SK-N-SH (cell line): ENCODE measurements around the gene GNG13.

Source experiments
- EZH2phosphoT487 ChIP-seq: fragments of 200-600 bp; sonication (generic); IDR thresholded peaks from 2 replicates; pipeline ENCODE4 v1.6.1; 2017; ENCODE audit warnings: low read depth, mixed run types, mild to moderate bottlenecking, antibody characterized with exemption, moderate library complexity, borderline replicate concordance
- GABPA ChIP-seq: IDR thresholded peaks from 2 replicates; pipeline ENCODE4 v1.4.0; 2012; ENCODE audit warnings: low read depth, mild to moderate bottlenecking
- JUND ChIP-seq: IDR thresholded peaks from 2 replicates; pipeline ENCODE4 v1.4.0; 2012
- MXI1 ChIP-seq: IDR thresholded peaks from 2 replicates; pipeline ENCODE4 v1.6.1; 2012; ENCODE audit warnings: mild to moderate bottlenecking, low read depth, low read length, improper control_type of control experiment
- POLR2AphosphoS5 ChIP-seq: IDR thresholded peaks from 2 replicates; pipeline ENCODE4 v1.6.1; 2012; ENCODE audit warnings: low read depth, low read length
- TAF1 ChIP-seq: IDR thresholded peaks from 2 replicates; pipeline ENCODE4 v1.6.1; 2012; ENCODE audit warnings: low read depth, mild to moderate bottlenecking, low read length, moderate library complexity, borderline replicate concordance
- YY1 ChIP-seq: IDR thresholded peaks from 2 replicates; pipeline ENCODE4 v1.4.0; 2012; ENCODE audit warnings: low read depth, mild to moderate bottlenecking
- TF ChIP-seq, protein P1 (sequence below): fragments of 150-350 bp; IDR thresholded peaks from 2 replicates; pipeline ENCODE4 v1.6.1; 2017; ENCODE audit warnings: antibody characterized with exemption, low read length, low read depth, borderline replicate concordance
- TF ChIP-seq, protein P2 (sequence below): fragments of 200-600 bp; sonication (generic); IDR thresholded peaks from 2 replicates; pipeline ENCODE4 v1.6.1; 2017; ENCODE audit warnings: antibody characterized with exemption, mild to moderate bottlenecking, moderate library complexity
- TF ChIP-seq, protein P3 (sequence below): IDR thresholded peaks from 2 replicates; pipeline ENCODE4 v1.4.0; 2012; ENCODE audit warnings: low read depth
- TF ChIP-seq, protein P4 (sequence below): IDR thresholded peaks from 2 replicates; pipeline ENCODE4 v1.6.1; 2012; ENCODE audit warnings: mild to moderate bottlenecking, low read depth, low read length, moderate library complexity

DNA sequence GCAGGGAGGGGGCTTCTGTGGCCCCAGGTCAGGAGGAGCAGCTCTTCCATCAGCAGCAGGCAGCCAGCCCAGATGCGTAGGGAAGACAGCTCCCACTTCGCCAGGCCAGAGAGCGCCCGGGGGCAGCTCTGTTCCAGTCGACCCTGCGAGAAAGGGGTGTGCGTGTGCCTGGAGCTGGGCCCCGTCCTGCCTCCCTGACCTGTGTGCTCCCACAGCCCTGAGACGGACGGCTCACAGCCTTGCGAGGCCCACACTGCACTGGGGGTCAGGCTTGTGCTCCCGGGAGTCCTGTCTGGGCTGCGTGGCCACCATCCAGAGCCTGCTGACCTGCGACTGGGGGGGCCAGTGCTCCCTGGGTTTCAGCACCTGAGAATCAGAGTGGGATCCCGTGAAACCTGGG is 40.5 kb downstream of the GNG13 start:
- TF ChIP-seq YY1 (no peak), POLR2AphosphoS5 (no peak), GABPA (no peak), MXI1 (no peak), JUND (no peak), EZH2phosphoT487 (no peak), TAF1 (no peak)
- TF ChIP-seq, protein P1, sequence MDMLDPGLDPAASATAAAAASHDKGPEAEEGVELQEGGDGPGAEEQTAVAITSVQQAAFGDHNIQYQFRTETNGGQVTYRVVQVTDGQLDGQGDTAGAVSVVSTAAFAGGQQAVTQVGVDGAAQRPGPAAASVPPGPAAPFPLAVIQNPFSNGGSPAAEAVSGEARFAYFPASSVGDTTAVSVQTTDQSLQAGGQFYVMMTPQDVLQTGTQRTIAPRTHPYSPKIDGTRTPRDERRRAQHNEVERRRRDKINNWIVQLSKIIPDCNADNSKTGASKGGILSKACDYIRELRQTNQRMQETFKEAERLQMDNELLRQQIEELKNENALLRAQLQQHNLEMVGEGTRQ = no peak
- TF ChIP-seq, protein P2, sequence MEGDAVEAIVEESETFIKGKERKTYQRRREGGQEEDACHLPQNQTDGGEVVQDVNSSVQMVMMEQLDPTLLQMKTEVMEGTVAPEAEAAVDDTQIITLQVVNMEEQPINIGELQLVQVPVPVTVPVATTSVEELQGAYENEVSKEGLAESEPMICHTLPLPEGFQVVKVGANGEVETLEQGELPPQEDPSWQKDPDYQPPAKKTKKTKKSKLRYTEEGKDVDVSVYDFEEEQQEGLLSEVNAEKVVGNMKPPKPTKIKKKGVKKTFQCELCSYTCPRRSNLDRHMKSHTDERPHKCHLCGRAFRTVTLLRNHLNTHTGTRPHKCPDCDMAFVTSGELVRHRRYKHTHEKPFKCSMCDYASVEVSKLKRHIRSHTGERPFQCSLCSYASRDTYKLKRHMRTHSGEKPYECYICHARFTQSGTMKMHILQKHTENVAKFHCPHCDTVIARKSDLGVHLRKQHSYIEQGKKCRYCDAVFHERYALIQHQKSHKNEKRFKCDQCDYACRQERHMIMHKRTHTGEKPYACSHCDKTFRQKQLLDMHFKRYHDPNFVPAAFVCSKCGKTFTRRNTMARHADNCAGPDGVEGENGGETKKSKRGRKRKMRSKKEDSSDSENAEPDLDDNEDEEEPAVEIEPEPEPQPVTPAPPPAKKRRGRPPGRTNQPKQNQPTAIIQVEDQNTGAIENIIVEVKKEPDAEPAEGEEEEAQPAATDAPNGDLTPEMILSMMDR = no peak
- TF ChIP-seq, protein P3, sequence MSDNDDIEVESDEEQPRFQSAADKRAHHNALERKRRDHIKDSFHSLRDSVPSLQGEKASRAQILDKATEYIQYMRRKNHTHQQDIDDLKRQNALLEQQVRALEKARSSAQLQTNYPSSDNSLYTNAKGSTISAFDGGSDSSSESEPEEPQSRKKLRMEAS = no peak
- TF ChIP-seq, protein P4, sequence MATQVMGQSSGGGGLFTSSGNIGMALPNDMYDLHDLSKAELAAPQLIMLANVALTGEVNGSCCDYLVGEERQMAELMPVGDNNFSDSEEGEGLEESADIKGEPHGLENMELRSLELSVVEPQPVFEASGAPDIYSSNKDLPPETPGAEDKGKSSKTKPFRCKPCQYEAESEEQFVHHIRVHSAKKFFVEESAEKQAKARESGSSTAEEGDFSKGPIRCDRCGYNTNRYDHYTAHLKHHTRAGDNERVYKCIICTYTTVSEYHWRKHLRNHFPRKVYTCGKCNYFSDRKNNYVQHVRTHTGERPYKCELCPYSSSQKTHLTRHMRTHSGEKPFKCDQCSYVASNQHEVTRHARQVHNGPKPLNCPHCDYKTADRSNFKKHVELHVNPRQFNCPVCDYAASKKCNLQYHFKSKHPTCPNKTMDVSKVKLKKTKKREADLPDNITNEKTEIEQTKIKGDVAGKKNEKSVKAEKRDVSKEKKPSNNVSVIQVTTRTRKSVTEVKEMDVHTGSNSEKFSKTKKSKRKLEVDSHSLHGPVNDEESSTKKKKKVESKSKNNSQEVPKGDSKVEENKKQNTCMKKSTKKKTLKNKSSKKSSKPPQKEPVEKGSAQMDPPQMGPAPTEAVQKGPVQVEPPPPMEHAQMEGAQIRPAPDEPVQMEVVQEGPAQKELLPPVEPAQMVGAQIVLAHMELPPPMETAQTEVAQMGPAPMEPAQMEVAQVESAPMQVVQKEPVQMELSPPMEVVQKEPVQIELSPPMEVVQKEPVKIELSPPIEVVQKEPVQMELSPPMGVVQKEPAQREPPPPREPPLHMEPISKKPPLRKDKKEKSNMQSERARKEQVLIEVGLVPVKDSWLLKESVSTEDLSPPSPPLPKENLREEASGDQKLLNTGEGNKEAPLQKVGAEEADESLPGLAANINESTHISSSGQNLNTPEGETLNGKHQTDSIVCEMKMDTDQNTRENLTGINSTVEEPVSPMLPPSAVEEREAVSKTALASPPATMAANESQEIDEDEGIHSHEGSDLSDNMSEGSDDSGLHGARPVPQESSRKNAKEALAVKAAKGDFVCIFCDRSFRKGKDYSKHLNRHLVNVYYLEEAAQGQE = no peak
